ENCODE results near the gene CEP350. TPM values are rescaled to one million over a fixed set of nuclear protein-coding genes. Genes with fewer than 3 reads are reported as not detected.

CEP350 gene
- total and polyA plus RNA-seq, 12 donors, result 4.1 to 71.4 (median 42.4) TPM

GRCh38 chr1:179924268-179924667 lies 30.3 kb upstream of the CEP350 start:
- H3K9me3 ChIP-seq (replicated peaks in 1 of 3), result no peaks in the 10 kb centered on the region
- peaks cover 0 to 14% of the 10 kb centered on the region in 2 donors for H3K4me1 ChIP-seq (replicated peaks in 1 of 2)
- H3K4me3 ChIP-seq, result no peak overlapping the region
- H3K36me3 ChIP-seq (replicated peaks in 1 of 2), result peaks cover 0 to 4% of the 10 kb centered on the region in 2 donors
- 87 to 97% (median 94%) methylated on average over 1 of the region's 1 CpG for WGBS, 4 donors
- no peak for TF ChIP-seq CTCF (IDR thresholded peaks at IDR 0.05)
- TF ChIP-seq POLR2A (IDR thresholded peaks at IDR 0.05), result no peak
- DNase-seq, result no peak
- no peaks in the 10 kb centered on the region for H3K27me3 ChIP-seq
- no peak overlapping the region for H3K27ac ChIP-seq
- intact Hi-C loops (cut with DNase I), result no loop called here

DNA sequence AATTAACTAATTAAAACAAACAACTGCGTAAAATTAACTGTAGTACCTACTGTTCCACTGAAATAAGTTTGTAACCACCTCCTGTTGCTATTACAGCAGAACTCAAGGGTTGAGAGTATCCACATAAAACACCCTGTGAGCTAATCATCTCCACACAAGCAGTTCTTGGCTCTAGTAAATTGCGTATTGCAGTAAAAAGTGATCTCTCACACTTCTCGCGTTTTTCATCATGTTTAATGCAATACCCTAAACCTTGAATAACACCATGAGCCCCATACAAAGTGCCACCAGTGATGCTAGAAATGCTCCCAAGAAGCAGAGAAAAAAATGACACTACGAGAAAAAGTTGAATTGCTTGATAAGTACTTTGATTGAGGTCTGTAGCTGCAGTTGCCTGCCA lies 29.3 kb upstream of the CEP350 start:
- intact Hi-C loops (cut with DNase I), result no loop called here
- 77 to 89% (median 87%) methylated on average over 5 of the region's 5 CpGs for WGBS, 4 donors

GRCh38 chr1:179925922-179926849 lies 28.4 kb upstream of the CEP350 start:
- intact Hi-C loops (cut with DNase I), result no loop called here
- Histone ChIP-seq H3K27me3 (no peaks in the 10 kb centered on the region), H3K4me3 (no peak overlapping the region), H3K4me1 (replicated peaks in 1 of 2) (peaks cover 5 to 24% of the 10 kb centered on the region in 2 donors), H3K27ac (no peak overlapping the region), H3K36me3 (replicated peaks in 1 of 2) (no peaks in the 10 kb centered on the region), H3K9me3 (replicated peaks in 1 of 3) (no peaks in the 10 kb centered on the region)
- TF ChIP-seq POLR2A (IDR thresholded peaks at IDR 0.05) (no peak), CTCF (IDR thresholded peaks at IDR 0.05) (no peak)
- WGBS, 4 donors, result 72 to 87% (median 82%) methylated on average over 4 of the region's 4 CpGs
- DNase-seq, result no peak

More for the DNA sequence above, 29.3 kb upstream of the CEP350 start:
- TF ChIP-seq POLR2A (IDR thresholded peaks at IDR 0.05), result no peak
- no peak for TF ChIP-seq CTCF (IDR thresholded peaks at IDR 0.05)
- no peak for DNase-seq
- Histone ChIP-seq H3K4me1 (replicated peaks in 1 of 2) (peaks cover 1 to 18% of the 10 kb centered on the region in 2 donors), H3K4me3 (no peak overlapping the region), H3K27me3 (no peaks in the 10 kb centered on the region), H3K27ac (no peak overlapping the region), H3K36me3 (replicated peaks in 1 of 2) (no peaks in the 10 kb centered on the region), H3K9me3 (replicated peaks in 1 of 3) (no peaks in the 10 kb centered on the region)

- no peak overlapping the region for H3K4me3 ChIP-seq
- WGBS, 4 donors, result 92 to 100% (median 97%) methylated on average over 3 of the region's 3 CpGs
- no peaks in the 10 kb centered on the region for H3K9me3 ChIP-seq (replicated peaks in 1 of 3)
- H3K27me3 ChIP-seq, result no peaks in the 10 kb centered on the region
- TF ChIP-seq POLR2A (IDR thresholded peaks at IDR 0.05), result no peak
- TF ChIP-seq CTCF (IDR thresholded peaks at IDR 0.05), result no peak
- no peak for DNase-seq
- no peak overlapping the region for H3K27ac ChIP-seq
- H3K36me3 ChIP-seq (replicated peaks in 1 of 2), result no peaks in the 10 kb centered on the region
- intact Hi-C loops (cut with DNase I), result no loop called here
- H3K4me1 ChIP-seq (replicated peaks in 1 of 2), result peaks cover 9 to 24% of the 10 kb centered on the region in 2 donors
Measured at GRCh38 chr1:179926850-179927205, 27.8 kb upstream of the CEP350 start.

Data from adrenal gland (tissue), 12 donors.